Body of pancreas (tissue), 4 donors: ENCODE data around the gene GUCA2A.

Experiments
- POLR2A ChIP-seq, 3 donors: fragments of 450-650 bp; IDR thresholded peaks; one replicate each; pipeline ENCODE4 v1.6.1; 2016; ENCODE audit warnings: antibody characterized with exemption in 3 of 3, mild to moderate bottlenecking in 2 of 3
- TF ChIP-seq, protein P1 (sequence below), 7 experiments: fragments of 450-650 bp in 4 of 7; fragments of 200-600 bp in 3 of 7; sonication (generic) in 3 of 7; IDR thresholded peaks; one replicate each; pipeline ENCODE4 v1.5.1; 2016 to 2019; ENCODE audit warnings: antibody characterized with exemption in 7 of 7

DNA sequence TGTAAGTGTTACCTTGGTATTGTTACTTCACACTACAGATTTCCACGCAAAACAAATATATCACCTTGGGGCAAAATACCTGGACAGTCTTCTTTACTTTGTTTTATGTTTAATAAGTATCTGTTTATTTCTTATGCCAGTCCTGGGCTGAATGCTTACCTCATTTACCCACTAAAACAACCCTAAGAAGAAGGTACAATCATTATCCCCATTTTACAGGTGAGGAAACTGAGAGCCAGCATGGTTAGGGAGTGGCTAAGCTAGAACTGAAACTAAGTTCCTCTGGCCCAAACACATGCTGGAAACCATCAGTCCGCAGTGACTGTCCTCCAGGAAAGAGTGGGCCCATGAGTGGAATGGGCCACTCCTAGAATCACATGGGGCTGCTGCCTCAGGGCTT lies 24.4 kb downstream of the GUCA2A start:
- TF ChIP-seq, protein P1, sequence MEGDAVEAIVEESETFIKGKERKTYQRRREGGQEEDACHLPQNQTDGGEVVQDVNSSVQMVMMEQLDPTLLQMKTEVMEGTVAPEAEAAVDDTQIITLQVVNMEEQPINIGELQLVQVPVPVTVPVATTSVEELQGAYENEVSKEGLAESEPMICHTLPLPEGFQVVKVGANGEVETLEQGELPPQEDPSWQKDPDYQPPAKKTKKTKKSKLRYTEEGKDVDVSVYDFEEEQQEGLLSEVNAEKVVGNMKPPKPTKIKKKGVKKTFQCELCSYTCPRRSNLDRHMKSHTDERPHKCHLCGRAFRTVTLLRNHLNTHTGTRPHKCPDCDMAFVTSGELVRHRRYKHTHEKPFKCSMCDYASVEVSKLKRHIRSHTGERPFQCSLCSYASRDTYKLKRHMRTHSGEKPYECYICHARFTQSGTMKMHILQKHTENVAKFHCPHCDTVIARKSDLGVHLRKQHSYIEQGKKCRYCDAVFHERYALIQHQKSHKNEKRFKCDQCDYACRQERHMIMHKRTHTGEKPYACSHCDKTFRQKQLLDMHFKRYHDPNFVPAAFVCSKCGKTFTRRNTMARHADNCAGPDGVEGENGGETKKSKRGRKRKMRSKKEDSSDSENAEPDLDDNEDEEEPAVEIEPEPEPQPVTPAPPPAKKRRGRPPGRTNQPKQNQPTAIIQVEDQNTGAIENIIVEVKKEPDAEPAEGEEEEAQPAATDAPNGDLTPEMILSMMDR (IDR thresholded peaks at IDR 0.05), result no peak
- no peak for TF ChIP-seq POLR2A (IDR thresholded peaks at IDR 0.05)
